DOHH2 (cell line): Measurements from ENCODE around the gene ZBTB11.

Source experiments
- EZH2phosphoT487 ChIP-seq: fragments of 200-600 bp; sonication (generic); IDR thresholded peaks from 2 replicates; pipeline ENCODE4 v1.6.1; 2017; ENCODE audit warnings: borderline replicate concordance, mild to moderate bottlenecking, antibody characterized with exemption, low read length, moderate library complexity, mixed read lengths
- TF ChIP-seq, protein P1 (sequence below): fragments of 200-600 bp; sonication (generic); IDR thresholded peaks from one replicate; pipeline ENCODE4 v1.5.1; 2014; ENCODE audit warnings: antibody characterized with exemption, mild to moderate bottlenecking, low read depth, low read length; ENCODE audit not compliant: poor library complexity, severe bottlenecking

DNA sequence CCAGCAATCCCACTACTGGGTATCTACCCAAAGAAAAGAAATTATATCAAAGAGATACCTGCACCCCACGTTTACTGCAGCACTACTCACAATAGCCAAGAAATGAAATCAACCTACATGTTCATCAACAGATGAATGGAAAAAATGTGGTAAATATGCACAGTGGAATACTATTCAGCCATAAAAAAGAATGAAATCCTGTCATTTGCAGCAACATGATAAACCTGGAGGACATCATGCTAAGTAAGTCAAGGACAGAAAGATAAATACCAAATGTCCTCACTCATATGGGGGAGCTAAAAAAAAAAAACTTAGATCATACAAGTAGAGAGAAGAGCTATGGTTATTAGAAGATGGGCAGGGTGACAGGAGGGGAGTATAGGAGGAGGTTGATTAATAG, 9.1 kb downstream of the ZBTB11 start:
- TF ChIP-seq, protein P1, sequence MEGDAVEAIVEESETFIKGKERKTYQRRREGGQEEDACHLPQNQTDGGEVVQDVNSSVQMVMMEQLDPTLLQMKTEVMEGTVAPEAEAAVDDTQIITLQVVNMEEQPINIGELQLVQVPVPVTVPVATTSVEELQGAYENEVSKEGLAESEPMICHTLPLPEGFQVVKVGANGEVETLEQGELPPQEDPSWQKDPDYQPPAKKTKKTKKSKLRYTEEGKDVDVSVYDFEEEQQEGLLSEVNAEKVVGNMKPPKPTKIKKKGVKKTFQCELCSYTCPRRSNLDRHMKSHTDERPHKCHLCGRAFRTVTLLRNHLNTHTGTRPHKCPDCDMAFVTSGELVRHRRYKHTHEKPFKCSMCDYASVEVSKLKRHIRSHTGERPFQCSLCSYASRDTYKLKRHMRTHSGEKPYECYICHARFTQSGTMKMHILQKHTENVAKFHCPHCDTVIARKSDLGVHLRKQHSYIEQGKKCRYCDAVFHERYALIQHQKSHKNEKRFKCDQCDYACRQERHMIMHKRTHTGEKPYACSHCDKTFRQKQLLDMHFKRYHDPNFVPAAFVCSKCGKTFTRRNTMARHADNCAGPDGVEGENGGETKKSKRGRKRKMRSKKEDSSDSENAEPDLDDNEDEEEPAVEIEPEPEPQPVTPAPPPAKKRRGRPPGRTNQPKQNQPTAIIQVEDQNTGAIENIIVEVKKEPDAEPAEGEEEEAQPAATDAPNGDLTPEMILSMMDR: no peak
- TF ChIP-seq EZH2phosphoT487: no peak
